Peyer's patch (tissue), 4 donors: ENCODE results near the gene PAH. TPM values are rescaled to one million over a fixed set of nuclear protein-coding genes. Genes with fewer than 3 reads are reported as not detected.

Experiments used
- DNase-seq, 3 donors: peaks; one replicate each; pipeline ENCODE4 v3.0.0-alpha.2; 2017 to 2019
- H3K27ac ChIP-seq, 4 donors: fragments of 200-600 bp; sonication (generic); one replicate each; pipeline ENCODE4 v1.5.1; 2016 to 2019
- H3K27me3 ChIP-seq, 2 donors: fragments of 200-600 bp; sonication (generic); one replicate each; pipeline ENCODE4 v1.5.1; 2019
- H3K36me3 ChIP-seq, 3 donors: fragments of 200-600 bp; sonication (generic); one replicate each; pipeline ENCODE4 v1.5.1; 2016 to 2019
- H3K4me1 ChIP-seq, 4 donors: fragments of 200-600 bp; sonication (generic); one replicate each; pipeline ENCODE4 v1.5.1; 2016 to 2019
- H3K4me3 ChIP-seq, 4 donors: fragments of 200-600 bp; sonication (generic); 1 replicate in 3 of 4; 2 replicates in 1 of 4; pipeline ENCODE4 v1.5.1; 2016 to 2019; ENCODE audit warnings: mild to moderate bottlenecking in 1 of 4
- H3K9me3 ChIP-seq, 4 donors: fragments of 200-600 bp; sonication (generic); one replicate each; pipeline ENCODE4 v1.5.1; 2016 to 2019; ENCODE audit warnings: mild to moderate bottlenecking in 1 of 4
- POLR2A ChIP-seq, 2 donors: fragments of 450-650 bp; IDR thresholded peaks; one replicate each; pipeline ENCODE4 v1.5.1; 2017; ENCODE audit warnings: antibody characterized with exemption in 2 of 2, mild to moderate bottlenecking in 2 of 2, moderate library complexity in 2 of 2
- total RNA-seq, 4 donors: library from RNA; depleted of rRNA; stranded (reverse); fragments of >200 nt; gene quantifications; one replicate each; pipeline ENCODE4 v1.1.0, GENCODE V29; 2016
- TF ChIP-seq, protein P1 (sequence below), 6 experiments: fragments of 450-650 bp in 4 of 6; fragments of 200-600 bp in 2 of 6; sonication (generic) in 1 of 6; IDR thresholded peaks; one replicate each; pipeline ENCODE4 v1.5.1; 2017 to 2019; ENCODE audit warnings: antibody characterized with exemption in 6 of 6, mild to moderate bottlenecking in 3 of 6, moderate library complexity in 1 of 6

Gene PAH
- total RNA-seq, 4 donors from 2014 or later, result not detected

GRCh38 chr12:102921240-102921639 is 4.2 kb upstream of the PAH start:
- H3K27me3 ChIP-seq, result no peaks in the 10 kb centered on the region
- H3K9me3 ChIP-seq, result no peaks in the 10 kb centered on the region
- no peak overlapping the region for H3K4me3 ChIP-seq
- no peaks in the 10 kb centered on the region for H3K36me3 ChIP-seq
- H3K27ac ChIP-seq, result no peak overlapping the region
- no peak for DNase-seq
- TF ChIP-seq, protein P1, sequence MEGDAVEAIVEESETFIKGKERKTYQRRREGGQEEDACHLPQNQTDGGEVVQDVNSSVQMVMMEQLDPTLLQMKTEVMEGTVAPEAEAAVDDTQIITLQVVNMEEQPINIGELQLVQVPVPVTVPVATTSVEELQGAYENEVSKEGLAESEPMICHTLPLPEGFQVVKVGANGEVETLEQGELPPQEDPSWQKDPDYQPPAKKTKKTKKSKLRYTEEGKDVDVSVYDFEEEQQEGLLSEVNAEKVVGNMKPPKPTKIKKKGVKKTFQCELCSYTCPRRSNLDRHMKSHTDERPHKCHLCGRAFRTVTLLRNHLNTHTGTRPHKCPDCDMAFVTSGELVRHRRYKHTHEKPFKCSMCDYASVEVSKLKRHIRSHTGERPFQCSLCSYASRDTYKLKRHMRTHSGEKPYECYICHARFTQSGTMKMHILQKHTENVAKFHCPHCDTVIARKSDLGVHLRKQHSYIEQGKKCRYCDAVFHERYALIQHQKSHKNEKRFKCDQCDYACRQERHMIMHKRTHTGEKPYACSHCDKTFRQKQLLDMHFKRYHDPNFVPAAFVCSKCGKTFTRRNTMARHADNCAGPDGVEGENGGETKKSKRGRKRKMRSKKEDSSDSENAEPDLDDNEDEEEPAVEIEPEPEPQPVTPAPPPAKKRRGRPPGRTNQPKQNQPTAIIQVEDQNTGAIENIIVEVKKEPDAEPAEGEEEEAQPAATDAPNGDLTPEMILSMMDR (IDR thresholded peaks at IDR 0.05), result no peak
- no peak for TF ChIP-seq POLR2A (IDR thresholded peaks at IDR 0.05)
- H3K4me1 ChIP-seq, result peaks cover 0 to 7% (median 0%) of the 10 kb centered on the region in 4 donors

- Histone ChIP-seq H3K27me3 (no peaks in the 10 kb centered on the region), H3K9me3 (no peaks in the 10 kb centered on the region), H3K4me1 (peaks cover 0 to 7% (median 0%) of the 10 kb centered on the region in 4 donors), H3K27ac (no peak overlapping the region), H3K4me3 (no peak overlapping the region), H3K36me3 (no peaks in the 10 kb centered on the region)
- TF ChIP-seq, protein P1 (IDR thresholded peaks at IDR 0.05), result no peak
- no peak for TF ChIP-seq POLR2A (IDR thresholded peaks at IDR 0.05)
- DNase-seq, result no peak
Measured at GRCh38 chr12:102920271-102920670, 3.2 kb upstream of the PAH start.

GRCh38 chr12:102918840-102919239 is 1.8 kb upstream of the PAH start:
- no peak for TF ChIP-seq POLR2A (IDR thresholded peaks at IDR 0.05)
- TF ChIP-seq, protein P1 (IDR thresholded peaks at IDR 0.05), result no peak
- Histone ChIP-seq H3K9me3 (no peaks in the 10 kb centered on the region), H3K27ac (no peak overlapping the region), H3K27me3 (no peaks in the 10 kb centered on the region), H3K4me1 (peaks cover 0 to 7% (median 0%) of the 10 kb centered on the region in 4 donors), H3K4me3 (no peak overlapping the region), H3K36me3 (no peaks in the 10 kb centered on the region)
- no peak for DNase-seq

DNA sequence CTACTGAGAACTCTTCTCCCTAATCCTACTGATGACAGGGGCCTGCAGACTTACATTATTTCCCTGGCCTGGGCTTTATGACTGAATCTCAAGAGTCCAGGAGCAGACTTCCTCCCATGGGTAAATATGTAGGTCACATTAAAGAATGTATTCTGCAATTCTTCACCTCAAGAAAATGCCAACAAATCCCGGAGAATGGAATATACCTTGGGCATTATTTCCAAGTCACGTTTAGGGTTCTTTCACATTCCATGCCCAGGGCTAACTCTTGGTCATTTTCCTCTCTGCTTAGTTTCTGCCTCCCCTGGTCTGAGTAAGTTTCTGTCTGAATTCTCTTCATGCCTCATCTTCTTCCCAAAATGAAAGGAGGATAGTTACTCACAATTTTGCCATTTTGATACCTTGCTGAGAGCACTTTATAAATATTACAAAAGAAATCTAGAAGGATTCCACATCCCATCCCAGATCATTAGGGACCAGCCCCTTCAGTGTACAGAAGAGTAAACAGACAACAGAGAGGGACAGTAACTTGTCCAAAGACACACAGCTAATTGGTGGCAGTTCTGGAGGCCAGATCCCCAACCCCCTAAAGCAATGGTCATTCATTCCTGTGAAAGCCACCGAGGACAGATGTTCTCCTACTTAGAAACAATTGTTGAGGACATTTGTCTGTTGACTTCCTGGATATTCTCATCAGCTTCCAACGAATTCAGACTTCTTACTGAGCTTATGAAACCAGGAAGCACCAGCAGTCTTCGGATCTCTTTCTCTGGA is 605 bp downstream of the PAH start:
- H3K4me3 ChIP-seq, result peak overlapping the region in 1 of 4 donors; percentile 40
- H3K36me3 ChIP-seq, result no peaks in the 10 kb centered on the region
- H3K27me3 ChIP-seq, result no peaks in the 10 kb centered on the region
- TF ChIP-seq, protein P1 (IDR thresholded peaks at IDR 0.05), result no peak
- no peak for TF ChIP-seq POLR2A (IDR thresholded peaks at IDR 0.05)
- peaks cover 0 to 7% (median 0%) of the 10 kb centered on the region in 4 donors for H3K4me1 ChIP-seq
- DNase-seq, result no peak
- H3K27ac ChIP-seq, result no peak overlapping the region
- H3K9me3 ChIP-seq, result no peaks in the 10 kb centered on the region

DNA sequence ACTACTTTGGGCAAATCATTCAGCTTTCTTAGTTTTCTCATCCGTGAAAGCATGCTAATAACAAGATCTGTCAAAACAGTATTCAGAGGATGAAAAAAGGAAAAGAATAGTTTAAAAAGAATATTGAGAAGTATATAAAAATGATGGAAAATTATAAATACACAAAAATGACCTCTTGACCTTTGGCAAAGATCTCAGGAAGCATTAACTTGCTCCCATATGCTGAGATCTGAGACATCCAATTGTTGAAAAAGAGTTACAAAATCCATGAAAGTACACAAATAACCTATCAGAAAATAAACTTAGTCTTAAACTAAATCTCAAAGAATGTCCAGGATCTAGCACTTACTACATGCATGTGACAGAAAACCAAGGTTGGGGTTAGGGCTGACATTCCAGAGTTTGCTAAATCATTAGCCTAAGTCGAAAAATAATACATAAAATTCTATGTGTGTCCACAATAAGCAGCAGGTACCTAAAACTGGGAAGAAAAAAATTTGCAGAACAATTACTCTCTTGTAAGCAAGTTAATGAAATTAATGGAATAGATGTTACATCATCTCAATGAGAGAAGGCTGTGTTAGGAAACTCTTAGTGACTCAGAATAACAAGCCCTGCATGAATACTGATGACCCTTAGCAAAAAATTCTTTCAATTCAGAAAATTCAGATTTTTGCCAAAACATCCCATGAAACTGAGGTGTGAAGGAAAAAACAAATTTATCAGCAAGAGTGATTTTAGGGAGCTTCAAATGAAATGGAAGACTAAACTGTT is 3.4 kb downstream of the PAH start:
- Histone ChIP-seq H3K4me3 (no peak overlapping the region), H3K4me1 (peaks cover 0 to 7% (median 0%) of the 10 kb centered on the region in 4 donors), H3K27me3 (no peaks in the 10 kb centered on the region), H3K27ac (no peak overlapping the region), H3K9me3 (no peaks in the 10 kb centered on the region), H3K36me3 (no peaks in the 10 kb centered on the region)
- TF ChIP-seq, protein P1 (IDR thresholded peaks at IDR 0.05), result no peak
- DNase-seq, result no peak
